Loucy (cell line): ENCODE results near the gene LPP.

Source experiments
- H2AFZ ChIP-seq: fragments of 200-600 bp; sonication (generic); 2 replicates; pipeline ENCODE4 v1.6.0; 2016; ENCODE audit warnings: antibody characterized with exemption, mild to moderate bottlenecking, low read length, moderate library complexity
- H3F3A ChIP-seq: fragments of 200-600 bp; 2 replicates; pipeline ENCODE4 v1.6.0; 2016; ENCODE audit warnings: antibody characterized with exemption, low read depth, mild to moderate bottlenecking
- H3K27me3 ChIP-seq: fragments of 200-600 bp; sonication (generic); 2 replicates; pipeline ENCODE4 v1.6.1; 2014; ENCODE audit warnings: low read length, mild to moderate bottlenecking; ENCODE audit not compliant: insufficient read depth, poor library complexity, severe bottlenecking
- H3K36me3 ChIP-seq: fragments of 200-600 bp; sonication (generic); 2 replicates; pipeline ENCODE4 v1.6.1; 2016; ENCODE audit warnings: low read length; ENCODE audit not compliant: insufficient read depth
- H3K4me1 ChIP-seq: fragments of 200-600 bp; sonication (generic); 2 replicates; pipeline ENCODE4 v1.5.1; 2014; ENCODE audit warnings: low read length, mild to moderate bottlenecking; ENCODE audit not compliant: insufficient read depth, poor library complexity, severe bottlenecking
- H3K4me2 ChIP-seq: fragments of 200-600 bp; sonication (generic); 2 replicates; pipeline ENCODE4 v1.6.0; 2014; ENCODE audit warnings: antibody characterized with exemption, low read length, low read depth, mild to moderate bottlenecking; ENCODE audit not compliant: poor library complexity, severe bottlenecking
- H3K4me3 ChIP-seq: fragments of 200-600 bp; sonication (generic); 2 replicates; pipeline ENCODE4 v1.5.1; 2014; ENCODE audit warnings: low read length, mild to moderate bottlenecking, mixed read lengths; ENCODE audit not compliant: poor library complexity, severe bottlenecking
- H3K79me2 ChIP-seq: fragments of 200-600 bp; sonication (generic); 2 replicates; pipeline ENCODE4 v1.6.1; 2014; ENCODE audit warnings: low read length; ENCODE audit not compliant: insufficient read depth
- H3K9ac ChIP-seq: fragments of 200-600 bp; sonication (generic); 2 replicates; pipeline ENCODE4 v1.6.0; 2014; ENCODE audit warnings: mild to moderate bottlenecking, low read depth, low read length, moderate library complexity; ENCODE audit not compliant: poor library complexity, severe bottlenecking
- H3K9me2 ChIP-seq: fragments of 200-600 bp; sonication (generic); replicated peaks from 2 replicates; pipeline ENCODE4 v1.6.1; 2016; ENCODE audit warnings: low read depth, low read length, mixed read lengths
- H3K9me3 ChIP-seq: fragments of 200-600 bp; sonication (generic); 2 replicates; pipeline ENCODE4 v1.6.1; 2014; ENCODE audit warnings: mild to moderate bottlenecking, antibody characterized with exemption, low read length, low read depth; ENCODE audit not compliant: insufficient read depth
- H4K20me1 ChIP-seq: fragments of 200-600 bp; sonication (generic); 2 replicates; pipeline ENCODE4 v1.6.0; 2014; ENCODE audit warnings: antibody characterized with exemption, low read length, mild to moderate bottlenecking; ENCODE audit not compliant: insufficient read depth, poor library complexity, severe bottlenecking
- EZH2phosphoT487 ChIP-seq: fragments of 200-600 bp; IDR thresholded peaks from 2 replicates; pipeline ENCODE4 v1.6.1; 2018; ENCODE audit warnings: antibody characterized with exemption, mild to moderate bottlenecking, moderate library complexity, borderline replicate concordance
- TF ChIP-seq, protein P1 (sequence below): fragments of 200-600 bp; sonication (generic); conservative IDR thresholded peaks from 2 replicates; pipeline ENCODE4 v1.5.1; 2014; ENCODE audit warnings: mild to moderate bottlenecking, antibody characterized with exemption, low read length

LPP gene

DNA sequence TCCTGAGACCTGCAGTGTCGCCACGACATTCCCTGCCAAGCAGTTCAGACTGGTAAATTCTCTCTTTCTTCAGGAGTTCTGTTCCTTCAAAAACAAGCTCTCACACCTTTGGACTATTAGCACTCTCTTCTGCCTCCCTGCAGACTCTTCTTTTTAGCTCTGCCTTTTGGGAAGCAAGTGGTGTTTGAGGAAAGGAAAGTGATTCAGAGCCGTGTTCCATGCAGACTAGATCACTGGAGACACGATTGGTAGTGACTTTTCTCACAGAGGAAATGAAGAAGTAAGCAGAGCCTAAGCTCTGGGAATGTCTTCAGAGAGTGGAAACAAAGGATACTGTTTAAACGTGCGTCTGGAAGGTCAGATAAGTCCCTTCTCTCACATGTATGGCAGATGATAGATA lies 747.2 kb downstream of the LPP start:
- Histone ChIP-seq H4K20me1 (no peaks in the 10 kb centered on the region), H3K27me3 (no peaks in the 10 kb centered on the region), H3K4me2 (no peak overlapping the region), H3K4me3 (no peak overlapping the region), H3K36me3 (no peaks in the 10 kb centered on the region), H3K9me3 (no peaks in the 10 kb centered on the region), H3K4me1 (no peaks in the 10 kb centered on the region), H3K79me2 (no peaks in the 10 kb centered on the region), H3K9ac (no peak overlapping the region), H2AFZ (no peak overlapping the region), H3F3A (no peaks in the 10 kb centered on the region), H3K9me2 (no peaks in the 10 kb centered on the region)
- TF ChIP-seq, protein P1, sequence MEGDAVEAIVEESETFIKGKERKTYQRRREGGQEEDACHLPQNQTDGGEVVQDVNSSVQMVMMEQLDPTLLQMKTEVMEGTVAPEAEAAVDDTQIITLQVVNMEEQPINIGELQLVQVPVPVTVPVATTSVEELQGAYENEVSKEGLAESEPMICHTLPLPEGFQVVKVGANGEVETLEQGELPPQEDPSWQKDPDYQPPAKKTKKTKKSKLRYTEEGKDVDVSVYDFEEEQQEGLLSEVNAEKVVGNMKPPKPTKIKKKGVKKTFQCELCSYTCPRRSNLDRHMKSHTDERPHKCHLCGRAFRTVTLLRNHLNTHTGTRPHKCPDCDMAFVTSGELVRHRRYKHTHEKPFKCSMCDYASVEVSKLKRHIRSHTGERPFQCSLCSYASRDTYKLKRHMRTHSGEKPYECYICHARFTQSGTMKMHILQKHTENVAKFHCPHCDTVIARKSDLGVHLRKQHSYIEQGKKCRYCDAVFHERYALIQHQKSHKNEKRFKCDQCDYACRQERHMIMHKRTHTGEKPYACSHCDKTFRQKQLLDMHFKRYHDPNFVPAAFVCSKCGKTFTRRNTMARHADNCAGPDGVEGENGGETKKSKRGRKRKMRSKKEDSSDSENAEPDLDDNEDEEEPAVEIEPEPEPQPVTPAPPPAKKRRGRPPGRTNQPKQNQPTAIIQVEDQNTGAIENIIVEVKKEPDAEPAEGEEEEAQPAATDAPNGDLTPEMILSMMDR: no peak
- TF ChIP-seq EZH2phosphoT487: no peak

DNA sequence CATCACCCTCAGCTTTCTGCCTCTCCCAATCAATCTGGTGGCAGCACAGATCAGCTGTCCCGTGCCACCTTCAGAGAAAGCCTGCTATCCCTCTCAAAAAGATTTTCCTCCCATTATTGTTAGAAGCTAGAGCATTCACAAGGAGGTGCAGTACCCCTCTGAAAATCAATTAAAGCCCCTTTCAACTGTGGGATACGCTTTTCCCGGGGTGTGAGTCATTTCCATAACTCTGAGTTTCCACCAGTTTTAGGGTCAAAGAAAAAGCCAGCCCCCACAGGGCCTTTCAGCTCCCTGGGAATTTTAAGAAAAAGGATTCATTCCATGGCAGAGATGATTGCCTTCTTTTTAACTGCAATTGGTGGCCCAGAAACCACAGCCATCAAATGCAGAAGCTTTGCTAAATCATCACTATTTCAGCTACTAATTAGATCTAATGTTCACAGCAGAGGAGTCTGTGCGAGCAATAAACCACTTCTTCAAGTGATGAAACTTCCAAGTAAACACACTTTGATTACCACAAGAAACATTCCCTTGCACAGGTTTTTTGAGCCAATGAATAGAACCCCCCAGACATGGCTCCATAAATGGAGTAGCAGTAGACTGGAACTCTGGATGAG lies 747.8 kb downstream of the LPP start:
- H3K27me3 ChIP-seq: no peaks in the 10 kb centered on the region
- H2AFZ ChIP-seq: no peak overlapping the region
- no peak overlapping the region for H3K4me3 ChIP-seq
- no peaks in the 10 kb centered on the region for H3K9me3 ChIP-seq
- H3K9ac ChIP-seq: no peak overlapping the region
- H3K4me1 ChIP-seq: no peaks in the 10 kb centered on the region
- TF ChIP-seq, protein P1: no peak
- no peak for TF ChIP-seq EZH2phosphoT487
- no peaks in the 10 kb centered on the region for H3F3A ChIP-seq
- H3K9me2 ChIP-seq: no peaks in the 10 kb centered on the region
- no peaks in the 10 kb centered on the region for H3K36me3 ChIP-seq
- no peak overlapping the region for H3K4me2 ChIP-seq
- H4K20me1 ChIP-seq: no peaks in the 10 kb centered on the region
- no peaks in the 10 kb centered on the region for H3K79me2 ChIP-seq

GRCh38 chr3:188904670-188905069 lies 750.7 kb downstream of the LPP start:
- Histone ChIP-seq H3K27me3 (no peaks in the 10 kb centered on the region), H3K9ac (no peak overlapping the region), H2AFZ (no peak overlapping the region), H3K79me2 (no peaks in the 10 kb centered on the region), H4K20me1 (no peaks in the 10 kb centered on the region), H3K4me3 (no peak overlapping the region), H3K36me3 (no peaks in the 10 kb centered on the region), H3F3A (no peaks in the 10 kb centered on the region), H3K4me1 (no peaks in the 10 kb centered on the region), H3K4me2 (no peak overlapping the region), H3K9me2 (no peaks in the 10 kb centered on the region), H3K9me3 (no peaks in the 10 kb centered on the region)
- TF ChIP-seq EZH2phosphoT487: no peak
- TF ChIP-seq, protein P1: no peak
